GM19324 (cell line): ENCODE measurements around the gene RFX7.
"Not testable (repeated sequence)": the region's sequence is repeated elsewhere in the genome, so short reads cannot be mapped to it uniquely, and the experiment has no call there.

Experiments used
- ATAC-seq: cut with Tn5 transposase; IDR thresholded peaks from one replicate; pipeline ENCODE4 v1.9.1; 2021; ENCODE audit warnings: mild to moderate bottlenecking, moderate library complexity; ENCODE audit not compliant: unreplicated experiment, low FRiP score

Gene RFX7

DNA sequence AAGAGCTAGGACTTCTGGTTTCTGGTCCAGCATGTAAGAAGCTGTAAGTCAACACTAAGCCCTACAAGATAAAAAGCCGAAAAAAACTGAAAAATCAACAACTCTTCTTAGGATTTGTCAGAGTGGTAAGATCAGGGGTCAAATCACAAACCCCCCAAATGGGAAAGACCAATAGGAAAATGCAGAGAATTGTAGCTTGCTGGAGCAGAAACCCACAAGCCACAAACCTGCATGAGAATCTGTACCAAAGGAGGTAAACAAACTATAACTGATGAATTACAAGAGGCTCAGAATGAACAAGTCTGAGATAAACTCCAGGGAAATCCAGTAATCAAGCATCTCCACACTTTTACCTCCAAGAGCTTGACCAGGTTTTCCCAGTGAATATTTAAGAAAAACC lies 36.0 kb downstream of the RFX7 start:
- no peak for ATAC-seq

GRCh38 chr15:56207092-56207491 lies 36.6 kb downstream of the RFX7 start:
- ATAC-seq, result peak; percentile 78

GRCh38 chr15:56205061-56205876 lies 38.4 kb downstream of the RFX7 start:
- no peak for ATAC-seq

DNA sequence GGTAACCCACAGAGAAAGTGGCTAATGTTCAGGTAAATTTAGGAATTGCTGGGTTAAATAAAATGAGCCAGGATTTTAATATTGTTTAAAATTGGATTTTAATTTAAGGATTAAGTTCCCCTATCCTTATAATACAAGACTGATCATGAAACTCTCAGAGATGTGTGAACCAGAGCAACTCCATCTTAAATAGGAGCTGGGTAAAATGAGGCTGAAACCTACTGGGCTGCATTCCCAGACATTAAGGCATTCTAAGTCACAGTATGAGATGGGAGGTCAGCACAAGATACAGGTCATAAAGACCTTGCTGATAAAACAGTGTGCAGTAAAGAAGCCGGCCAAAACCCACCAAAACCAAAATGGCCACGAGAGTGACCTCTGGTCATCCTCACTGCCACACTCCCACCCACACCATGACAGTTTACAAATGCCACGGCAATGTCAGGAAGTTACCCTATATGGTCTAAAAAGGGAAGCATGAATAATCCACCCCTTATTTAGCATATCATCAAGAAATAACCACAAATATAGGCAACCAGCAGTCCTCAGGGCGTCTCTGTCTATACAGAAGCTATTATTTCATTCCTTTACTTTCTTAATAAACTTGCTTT lies 40.3 kb downstream of the RFX7 start:
- not testable (repeated sequence) for ATAC-seq

GRCh38 chr15:56202701-56203100 lies 41.0 kb downstream of the RFX7 start:
- ATAC-seq, result no peak

GRCh38 chr15:56199038-56199437 lies 44.6 kb downstream of the RFX7 start:
- ATAC-seq, result no peak

- ATAC-seq, result no peak
Observed at GRCh38 chr15:56194035-56194434, 49.6 kb downstream of the RFX7 start.

- no peak for ATAC-seq
Observed at GRCh38 chr15:56192659-56193442, 50.8 kb downstream of the RFX7 start.

- no peak for ATAC-seq
Observed at GRCh38 chr15:56187665-56188064, 56.0 kb downstream of the RFX7 start.

DNA sequence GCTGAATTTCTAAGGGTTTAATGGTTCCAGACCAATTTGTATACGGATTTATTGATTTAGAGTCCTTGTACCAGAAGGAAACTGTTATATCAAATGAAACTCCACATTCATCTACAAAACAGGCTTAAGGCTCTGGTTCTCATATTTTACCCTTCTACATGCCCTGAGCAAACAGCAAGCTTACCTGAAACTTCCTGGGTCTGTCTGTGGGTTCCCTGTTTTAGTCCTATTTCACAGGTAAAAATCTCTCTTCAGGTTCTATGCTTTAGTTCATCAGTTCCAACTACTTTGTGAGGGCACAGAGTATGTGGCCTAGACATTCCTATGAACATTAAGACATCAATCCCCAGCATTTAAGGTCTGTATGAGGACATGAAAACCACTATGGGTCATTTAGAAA lies 57.7 kb downstream of the RFX7 start:
- no peak for ATAC-seq

- ATAC-seq, result no peak
Observed at GRCh38 chr15:56184516-56184915, 59.2 kb downstream of the RFX7 start.

DNA sequence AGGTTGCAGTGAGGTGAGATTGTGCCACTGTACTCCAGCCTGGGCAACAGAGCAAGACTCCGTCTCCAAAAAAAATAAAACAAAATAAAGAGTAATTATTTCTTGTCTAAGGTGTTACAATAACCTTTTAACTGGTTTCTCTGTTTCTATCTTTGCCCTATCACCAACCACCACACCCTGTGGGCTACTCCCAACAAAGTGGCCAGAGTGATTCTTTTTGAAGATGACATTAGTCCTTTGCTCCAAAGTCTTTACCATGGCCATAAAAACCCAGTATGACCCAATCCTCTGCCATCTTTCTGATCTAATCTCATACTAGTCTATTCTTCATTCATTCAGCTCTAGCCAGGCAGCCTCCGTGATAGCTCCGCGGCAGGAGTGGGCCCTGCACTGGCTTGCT lies 62.8 kb downstream of the RFX7 start:
- no peak for ATAC-seq

- no peak for ATAC-seq
Observed at GRCh38 chr15:56176996-56177395, 66.7 kb downstream of the RFX7 start.

GRCh38 chr15:56175788-56176187 lies 67.9 kb downstream of the RFX7 start:
- no peak for ATAC-seq

DNA sequence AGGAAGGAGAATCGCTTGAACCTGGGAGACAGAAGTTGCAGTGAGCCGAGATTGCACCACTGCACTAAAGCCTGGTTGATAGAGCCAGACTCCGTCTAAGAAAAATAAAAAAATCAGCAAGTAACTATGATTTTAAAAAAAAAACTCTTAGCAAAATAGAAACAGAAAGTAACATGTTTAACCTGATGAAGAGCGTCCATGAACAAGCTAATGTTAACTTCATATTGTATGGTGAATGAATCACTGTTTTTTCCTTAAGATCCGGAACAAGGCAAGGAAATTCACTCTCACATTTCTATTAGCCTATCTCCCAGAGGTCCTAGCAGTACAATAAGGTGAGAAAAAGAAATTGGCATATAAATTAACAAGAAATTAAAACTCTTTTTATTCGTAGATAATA lies 69.0 kb downstream of the RFX7 start:
- ATAC-seq, result no peak

DNA sequence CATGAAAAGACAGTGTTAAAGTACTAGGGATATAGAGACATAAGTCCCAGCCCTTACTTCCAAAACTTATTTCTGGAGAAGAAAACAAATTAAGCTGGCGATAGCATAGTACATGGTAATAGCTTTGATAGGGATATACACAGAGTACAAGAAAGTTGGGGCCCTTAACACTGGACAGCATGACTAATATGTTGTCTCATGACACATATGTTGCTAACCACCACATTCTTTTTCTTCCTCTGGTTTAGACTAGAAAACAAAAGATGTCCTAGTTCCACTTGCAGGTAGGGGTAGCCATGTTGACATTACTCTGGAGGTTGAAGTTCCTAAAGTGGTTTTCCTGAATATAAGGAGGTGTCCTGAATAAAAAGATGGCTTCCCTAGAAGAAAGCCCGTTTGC lies 75.3 kb downstream of the RFX7 start:
- ATAC-seq, result no peak

DNA sequence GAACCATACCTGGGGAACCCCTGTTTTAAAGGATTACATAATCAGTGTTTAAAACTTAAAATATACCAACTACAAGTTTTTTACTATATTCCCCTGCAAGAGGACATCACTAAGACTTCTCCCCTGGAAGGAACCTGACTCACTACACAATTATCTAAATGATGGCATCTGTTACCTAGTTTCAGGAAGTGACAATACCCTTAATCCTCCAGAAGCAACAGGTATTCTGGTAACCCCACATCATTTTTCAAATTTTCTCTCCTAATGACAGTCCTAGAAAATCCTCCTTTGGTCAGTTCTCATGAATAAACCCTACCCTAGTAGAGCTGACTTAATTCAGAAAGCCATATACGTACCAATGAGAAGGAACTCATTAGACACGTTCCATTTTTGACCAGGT lies 78.4 kb downstream of the RFX7 start:
- no peak for ATAC-seq

DNA sequence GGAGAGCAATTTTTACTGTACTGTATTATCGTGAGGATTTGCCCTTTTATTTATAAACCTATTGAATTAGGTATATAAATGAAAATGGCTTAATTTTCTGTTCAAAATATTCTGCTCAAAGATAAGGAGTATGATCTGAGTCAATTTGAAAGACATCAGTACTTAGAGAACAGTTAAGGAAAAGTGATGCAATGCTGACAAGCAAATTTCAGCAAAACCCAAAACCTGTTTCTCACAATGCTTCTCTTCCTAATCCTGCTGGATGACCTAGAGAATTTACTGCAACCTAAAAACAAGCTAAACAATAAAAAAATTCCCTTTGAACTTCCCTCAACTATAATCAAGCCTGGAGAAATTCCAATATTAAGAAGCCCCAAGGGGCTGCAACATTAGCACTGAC lies 82.7 kb downstream of the RFX7 start:
- no peak for ATAC-seq

DNA sequence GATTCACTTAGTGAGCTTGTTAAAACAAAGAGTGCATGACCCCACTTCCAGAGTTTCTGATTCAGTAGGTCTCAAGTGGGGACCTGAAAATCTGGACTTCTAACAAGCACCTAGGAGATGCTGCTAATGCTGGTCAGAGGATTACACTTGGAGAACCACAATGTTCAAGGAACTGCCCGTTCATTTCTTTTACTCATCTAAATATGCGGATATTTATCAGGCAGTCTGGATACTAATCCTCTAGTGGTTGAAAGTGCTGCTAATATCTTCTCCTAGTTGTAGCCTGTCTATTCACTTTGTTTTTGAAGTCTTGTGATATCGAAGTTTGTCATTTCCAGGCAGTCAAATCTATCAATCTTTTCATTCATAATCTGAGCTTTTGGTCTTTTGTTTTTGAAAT lies 86.8 kb downstream of the RFX7 start:
- no peak for ATAC-seq

DNA sequence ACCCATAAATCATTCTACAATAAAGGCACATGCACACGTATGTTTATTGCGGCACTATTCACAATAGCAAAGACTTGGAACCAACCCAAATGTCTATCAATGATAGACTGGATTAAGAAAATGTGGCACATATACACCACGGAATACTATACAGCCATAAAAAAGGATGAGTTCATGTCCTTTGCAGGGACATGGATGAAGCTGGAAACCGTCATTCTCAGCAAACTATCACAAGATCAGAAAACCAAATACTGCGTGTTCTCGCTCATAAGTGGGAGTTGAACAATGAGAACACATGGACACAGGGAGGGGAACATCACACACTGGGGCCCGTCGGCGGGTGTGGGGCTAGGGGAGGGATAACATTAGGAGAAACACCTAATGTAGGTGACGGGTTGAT lies 88.4 kb downstream of the RFX7 start:
- ATAC-seq, result not testable (repeated sequence)

- ATAC-seq, result not testable (repeated sequence)
Observed at GRCh38 chr15:56154768-56155167, 88.9 kb downstream of the RFX7 start.
